Measurements from ENCODE around the gene TUBA3D. TPM values are rescaled to one million over a fixed set of nuclear protein-coding genes. Genes with fewer than 3 reads are reported as not detected.

Gene TUBA3D
- total RNA-seq, 1 experiment from 2014 or later: not detected

Other genes with a start within 250 kb of the TUBA3D start
- gene RAB6D, start 112.0 kb upstream of the TUBA3D start, total RNA-seq (2014; rRNA removed; shearing (Covaris generic)): not detected in 2 replicates
- 92.6 and 121 TPM in 2 replicates for gene MZT2A, start 16.3 kb downstream of the TUBA3D start, total RNA-seq (2014; rRNA removed; shearing (Covaris generic))
- 7.1 and 18.7 TPM in 2 replicates for gene CCDC74A, start 51.8 kb downstream of the TUBA3D start, total RNA-seq (2014; rRNA removed; shearing (Covaris generic))